Measurements from ENCODE around the gene ZNF70.

- TF ChIP-seq CTCF (IDR thresholded peaks at IDR 0.05) = no peak
- TF ChIP-seq EZH2 (IDR thresholded peaks at IDR 0.05) = no peak
- TF ChIP-seq EZH2phosphoT487 (IDR thresholded peaks at IDR 0.05) = no peak
Measured at GRCh38 chr22:23752090-23752691, 1.3 kb upstream of the ZNF70 start.

All from neural progenitor cell (in vitro differentiated cells).